Muscle of back (tissue), 11 donors: ENCODE results near the gene ATP13A1. TPM values are rescaled to one million over a fixed set of nuclear protein-coding genes. Genes with fewer than 3 reads are reported as not detected.
"Not testable (repeated sequence)": the region's sequence is repeated elsewhere in the genome, so short reads cannot be mapped to it uniquely, and the experiment has no call there.

ENCODE experiments used
- DNase-seq, 3 donors: peaks; one replicate each; pipeline versions ENCODE4 v3.0.0 to v3.0.0-alpha.2; 2013
- polyA plus RNA-seq, 10 donors: library from polyadenylated mRNA; unstranded; fragments of 120-200 nt; gene quantifications; one replicate each; pipeline ENCODE4 v1.2.1, GENCODE V29; 2013; ENCODE audit not compliant: insufficient read length in 10 of 10

Gene ATP13A1
- polyA plus RNA-seq, 10 donors, result 16.8 to 32.3 (median 26.9) TPM

DNA sequence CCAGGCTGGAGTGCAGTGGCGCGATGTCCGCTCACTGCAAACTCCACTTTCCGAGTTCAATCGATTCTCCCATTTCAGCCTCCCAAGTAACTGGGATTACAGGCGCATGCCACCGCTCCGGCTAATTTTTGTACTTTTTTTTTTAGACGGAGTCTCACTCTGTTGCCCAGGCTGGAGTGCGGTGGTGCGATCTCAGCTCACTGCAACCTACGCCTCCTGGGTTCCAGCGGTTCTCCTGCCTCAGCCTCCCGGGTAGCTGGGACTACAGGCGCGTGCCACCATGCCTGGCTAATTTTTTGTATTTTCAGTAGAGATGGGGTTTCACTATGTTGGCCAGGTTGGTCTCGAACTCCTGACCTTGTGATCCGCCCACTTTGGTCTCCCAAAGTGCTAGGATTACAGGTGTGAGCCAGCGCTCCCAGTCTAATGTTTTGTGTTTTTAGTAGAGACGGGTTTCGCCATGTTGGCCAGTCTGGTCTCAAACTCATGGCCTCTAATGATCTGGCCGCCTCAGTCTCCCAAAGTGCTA, 2.0 kb upstream of the ATP13A1 start:
- DNase-seq, result not testable (repeated sequence)

DNA sequence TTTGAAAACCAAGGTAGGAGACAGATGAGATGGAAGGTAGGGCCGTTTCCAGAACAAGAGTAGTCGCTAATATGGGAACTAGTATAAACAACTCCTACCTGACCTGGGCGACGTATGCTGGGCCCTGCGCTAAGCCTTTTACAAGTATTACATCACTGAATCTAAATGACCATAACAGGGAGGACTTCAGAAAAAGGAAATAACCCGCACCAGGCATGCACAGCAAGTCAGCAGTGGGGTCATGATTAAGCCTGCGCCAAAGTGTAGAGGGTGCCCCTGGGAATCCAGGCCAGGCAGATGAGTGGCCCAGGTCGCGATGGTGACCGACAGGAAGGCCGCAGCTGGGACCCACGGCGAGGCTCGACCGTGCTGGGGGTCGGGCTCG, 613 bp downstream of the ATP13A1 start:
- no peak for DNase-seq

- no peak for DNase-seq
These were observed 1.1 kb downstream of the ATP13A1 start for GRCh38 chr19:19662344-19662743.

DNA sequence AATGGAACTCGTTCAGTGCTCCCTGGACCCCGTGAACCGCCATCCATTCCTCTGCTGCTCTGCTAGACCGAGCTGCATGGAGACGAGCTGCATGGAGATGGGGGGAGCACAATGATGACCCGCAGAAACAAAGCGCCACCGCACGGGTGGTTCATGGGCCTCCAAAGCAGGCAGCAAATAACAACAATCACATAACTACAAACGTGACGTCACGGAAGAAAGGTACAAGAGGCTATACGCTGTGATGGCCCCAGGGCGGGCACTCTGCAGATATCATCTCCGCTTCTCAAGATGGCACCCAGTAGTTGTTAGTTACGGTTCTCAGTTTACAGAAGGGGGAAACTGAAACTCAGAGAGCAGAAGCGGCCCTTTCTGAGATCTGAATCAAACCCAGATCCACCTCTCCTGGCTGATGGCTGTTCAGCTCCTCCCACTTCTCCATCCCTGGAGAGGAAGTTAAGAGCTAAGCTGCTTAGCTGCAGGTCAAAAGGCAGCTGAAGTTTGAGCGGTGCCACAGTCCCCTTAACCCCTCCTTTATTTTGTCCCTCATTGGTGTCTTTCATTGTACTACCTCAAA, 1.7 kb downstream of the ATP13A1 start:
- DNase-seq, result no peak

GRCh38 chr19:19661141-19661674, 2.3 kb downstream of the ATP13A1 start:
- DNase-seq, result no peak

- DNase-seq, result no peak
These were observed 3.7 kb downstream of the ATP13A1 start for GRCh38 chr19:19659646-19660245.

GRCh38 chr19:19657397-19657783, 6.1 kb downstream of the ATP13A1 start:
- DNase-seq, result no peak

GRCh38 chr19:19656451-19657396, 6.8 kb downstream of the ATP13A1 start:
- no peak for DNase-seq

DNA sequence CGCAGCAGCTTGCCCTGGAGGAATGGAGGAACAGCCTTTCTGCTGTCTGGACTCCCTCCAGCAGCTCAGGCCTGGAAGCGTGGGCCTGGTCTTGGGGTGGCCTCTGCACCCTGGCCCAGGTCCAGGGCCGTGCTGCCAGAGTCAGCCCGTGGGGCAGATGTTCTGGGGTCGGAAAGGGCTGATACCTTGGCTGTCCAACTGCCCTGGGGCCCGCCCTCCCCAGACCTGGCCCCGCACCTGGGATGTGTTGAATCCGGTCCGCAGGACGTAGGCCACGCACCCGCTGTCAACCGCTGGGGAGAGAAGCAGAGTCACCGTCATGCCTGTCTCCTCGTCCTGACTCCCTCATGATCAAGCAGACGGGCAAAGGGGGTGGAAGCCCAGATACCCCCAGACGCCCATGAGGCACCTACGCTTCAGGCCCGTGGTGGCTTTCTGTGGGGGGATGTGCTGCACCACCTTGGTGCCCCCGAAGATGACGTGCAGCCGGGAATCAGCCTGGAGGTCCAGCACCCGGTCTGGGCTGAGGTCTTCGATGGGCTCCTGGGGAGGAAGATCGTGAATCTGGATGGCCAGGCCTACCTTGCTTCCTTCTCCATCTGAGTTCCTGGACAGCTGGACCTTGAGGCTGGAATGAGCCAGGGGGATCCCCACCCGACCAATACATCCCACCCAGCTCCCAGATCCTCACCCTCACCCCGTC, 7.7 kb downstream of the ATP13A1 start:
- no peak for DNase-seq

GRCh38 chr19:19655051-19655594, 8.4 kb downstream of the ATP13A1 start:
- no peak for DNase-seq

DNA sequence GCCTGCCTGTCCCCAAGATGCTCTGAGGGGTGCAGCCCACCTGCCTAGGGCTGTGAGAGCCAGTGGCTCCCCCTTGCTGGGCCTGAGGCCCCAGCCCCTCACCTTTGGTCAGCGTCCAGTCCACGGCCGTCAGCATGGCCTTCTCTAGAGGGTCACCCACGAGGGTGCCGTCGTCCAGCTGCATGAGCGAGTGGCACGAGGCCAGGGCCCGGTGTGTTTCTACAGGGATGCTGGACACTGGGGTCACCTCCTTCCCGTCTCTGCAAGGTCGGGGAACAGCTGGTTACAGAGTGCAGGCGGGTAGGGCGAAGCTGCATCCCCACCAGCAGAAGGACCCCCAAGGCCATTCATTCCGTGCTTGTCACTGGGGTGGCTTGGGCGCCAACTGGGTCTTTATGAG, 9.0 kb downstream of the ATP13A1 start:
- no peak for DNase-seq

DNA sequence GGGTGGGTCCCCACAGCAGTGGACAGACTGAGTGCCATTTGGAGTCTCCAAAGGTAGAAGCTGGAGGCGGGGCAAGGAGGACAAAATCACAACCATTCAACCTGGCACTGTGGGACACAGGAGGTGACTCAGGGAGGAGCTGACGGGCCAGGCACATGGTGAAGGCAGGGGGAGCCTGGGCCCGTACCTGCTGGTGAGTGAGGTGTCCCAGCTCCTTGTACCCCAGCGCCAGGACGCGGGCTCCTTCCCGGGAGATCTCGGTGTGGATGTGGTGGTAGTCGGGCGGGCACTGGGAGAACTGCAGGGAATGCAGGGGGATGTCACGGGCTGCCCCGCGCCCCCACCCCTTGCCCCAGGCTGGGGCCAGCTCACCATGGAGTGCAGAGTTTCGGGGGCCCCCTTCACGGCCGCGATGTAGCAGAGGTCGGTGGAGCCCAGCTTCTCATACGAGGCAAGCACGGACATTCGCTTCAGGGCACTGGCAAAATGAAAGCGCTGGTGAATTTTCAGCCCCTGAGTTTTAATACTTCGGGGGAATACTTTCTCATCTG, 9.8 kb downstream of the ATP13A1 start:
- no peak for DNase-seq

GRCh38 chr19:19652482-19653295, 10.8 kb downstream of the ATP13A1 start:
- no peak for DNase-seq

DNA sequence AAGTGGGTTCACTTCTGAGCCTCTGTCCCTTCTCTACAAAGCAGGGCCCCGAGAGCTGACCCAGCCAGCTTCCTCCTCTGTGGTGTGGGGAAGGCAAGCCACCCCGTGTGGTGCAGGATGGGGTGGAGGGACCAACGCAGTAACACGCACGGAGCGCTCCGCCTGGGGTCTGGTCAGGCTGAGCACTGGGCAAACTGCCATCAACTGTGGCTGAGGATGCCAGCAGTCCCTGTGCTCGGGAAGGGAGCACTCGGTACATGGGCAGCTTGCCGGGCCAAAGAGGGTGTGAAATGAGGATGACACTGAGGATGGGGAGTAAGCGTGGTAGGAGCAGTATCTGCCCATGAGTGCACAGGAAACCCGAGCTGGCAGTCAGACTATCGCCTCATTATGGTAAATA, 12.4 kb downstream of the ATP13A1 start:
- peak in 1 of 3 donors; percentile 36 for DNase-seq

- DNase-seq, result peak; percentile 28 to 41 (median 39)
These were observed 13.1 kb downstream of the ATP13A1 start for GRCh38 chr19:19650331-19650730.

DNA sequence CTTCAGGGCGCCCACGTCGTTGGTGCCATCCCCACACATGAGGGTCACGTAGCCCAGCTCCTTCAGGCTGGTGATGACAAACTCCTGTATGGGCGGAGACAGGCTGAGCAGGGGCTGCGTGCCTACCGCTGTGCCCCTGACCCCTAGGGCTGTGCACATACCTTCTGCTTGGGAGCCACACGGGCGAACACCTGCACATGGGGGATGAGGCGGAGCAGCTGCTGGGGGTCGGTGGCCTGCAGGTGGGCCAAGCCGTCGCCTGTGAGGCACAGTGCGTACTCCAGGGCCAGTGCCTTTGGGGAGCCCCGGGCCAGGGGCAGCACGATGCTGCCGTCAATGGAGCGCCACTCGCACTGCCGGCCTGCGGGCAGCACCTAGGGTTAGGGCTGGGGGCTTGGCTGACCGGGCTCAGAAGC, 13.9 kb downstream of the ATP13A1 start:
- no peak for DNase-seq

- no peak for DNase-seq
These were observed 14.3 kb downstream of the ATP13A1 start for GRCh38 chr19:19649155-19649554.

- DNase-seq, result no peak
These were observed 16.2 kb downstream of the ATP13A1 start for GRCh38 chr19:19647037-19647835.

DNA sequence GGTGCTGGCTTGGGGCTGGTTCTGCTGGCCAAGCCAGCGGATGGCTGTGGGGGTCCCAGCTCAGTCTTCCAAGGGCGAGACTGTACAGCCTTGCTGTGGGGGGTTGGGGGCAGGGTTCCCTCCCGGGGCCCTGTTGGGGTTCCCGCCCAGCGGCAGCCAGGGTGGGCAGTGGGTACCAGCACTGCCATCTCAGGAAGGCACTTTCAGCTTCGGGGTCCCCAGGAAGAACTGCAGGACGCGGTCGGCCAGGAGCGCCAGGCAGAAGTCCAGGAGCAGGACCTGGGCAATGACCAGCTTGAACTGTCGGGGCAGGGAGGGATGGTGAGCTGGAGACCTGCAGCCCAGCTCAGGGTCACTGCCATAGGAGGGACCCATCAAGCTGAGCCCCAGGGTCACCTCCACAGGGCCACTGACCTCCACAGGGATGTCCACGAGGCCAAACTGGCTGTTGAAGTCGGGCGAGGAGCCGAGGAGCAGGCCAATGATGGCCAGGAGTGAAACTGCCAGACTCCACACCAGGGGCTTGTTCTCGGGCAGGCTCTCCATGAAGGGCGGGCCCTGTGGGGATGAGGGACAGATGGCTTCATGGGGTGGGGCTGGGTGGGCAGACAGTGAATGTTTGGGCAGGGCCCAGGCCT, 18.1 kb downstream of the ATP13A1 start:
- DNase-seq, result no peak
